Liver (tissue), 9 donors: Measurements from ENCODE around the gene RBM6. TPM values are rescaled to one million over a fixed set of nuclear protein-coding genes. Genes with fewer than 3 reads are reported as not detected.

Source experiments
- DNase-seq: peaks from one replicate; pipeline ENCODE4 v3.0.0-alpha.2; 2017; ENCODE audit warnings: low spot score
- H3K27ac ChIP-seq, 2 donors: one replicate each; pipeline ENCODE4 v1.7.0; 2013; ENCODE audit warnings: inconsistent platforms in 2 of 2, low read length in 2 of 2, control low read depth in 1 of 2, low read depth in 1 of 2, mild to moderate bottlenecking in 1 of 2
- H3K27me3 ChIP-seq, 4 donors: one replicate each; pipeline versions ENCODE4 v1.6.1 to v1.7.0; 2013; ENCODE audit warnings: low read length in 3 of 4, inconsistent platforms in 1 of 4, mild to moderate bottlenecking in 1 of 4, moderate library complexity in 1 of 4; ENCODE audit not compliant: control insufficient read depth in 4 of 4, insufficient read depth in 4 of 4
- H3K36me3 ChIP-seq, 4 donors: one replicate each; pipeline versions ENCODE4 v1.6.1 to v1.7.0; 2013; ENCODE audit warnings: low read length in 3 of 4, mild to moderate bottlenecking in 3 of 4, low read depth in 1 of 4, moderate library complexity in 1 of 4; ENCODE audit not compliant: control insufficient read depth in 4 of 4, insufficient read depth in 3 of 4
- H3K4me1 ChIP-seq, 4 donors: one replicate each; pipeline versions ENCODE4 v1.6.1 to v1.7.0; 2013; ENCODE audit warnings: low read length in 3 of 4, mild to moderate bottlenecking in 3 of 4, moderate library complexity in 1 of 4; ENCODE audit not compliant: control insufficient read depth in 4 of 4, insufficient read depth in 4 of 4
- H3K4me3 ChIP-seq, 3 donors: one replicate each; pipeline versions ENCODE4 v1.6.1 to v1.7.0; 2013; ENCODE audit warnings: low read length in 3 of 3, control low read depth in 1 of 3, low read depth in 1 of 3, mild to moderate bottlenecking in 1 of 3
- H3K9ac ChIP-seq, 2 donors: one replicate each; pipeline ENCODE4 v1.7.0; 2013; ENCODE audit warnings: low read length in 2 of 2, mild to moderate bottlenecking in 2 of 2, moderate library complexity in 2 of 2, control low read depth in 1 of 2, low read depth in 1 of 2
- H3K9me3 ChIP-seq, 4 donors: one replicate each; pipeline versions ENCODE4 v1.6.1 to v1.7.0; 2013; ENCODE audit warnings: low read length in 3 of 4; ENCODE audit not compliant: control insufficient read depth in 4 of 4
- EGR1 ChIP-seq, 2 donors: IDR thresholded peaks; 2 replicates each; pipeline ENCODE4 v1.6.1; 2016 to 2018; ENCODE audit warnings: antibody characterized with exemption in 2 of 2, low read depth in 2 of 2
- FOXA1 ChIP-seq: IDR thresholded peaks from 2 replicates; pipeline ENCODE4 v1.6.1; 2016; ENCODE audit warnings: antibody characterized with exemption
- GABPA ChIP-seq, 2 donors: IDR thresholded peaks in 1 of 2; conservative IDR thresholded peaks in 1 of 2; 2 replicates each; pipeline ENCODE4 v1.6.1; 2016; ENCODE audit warnings: antibody characterized with exemption in 2 of 2, mild to moderate bottlenecking in 1 of 2, moderate library complexity in 1 of 2
- HNF4A ChIP-seq, 2 donors: conservative IDR thresholded peaks; 2 replicates each; pipeline ENCODE4 v1.6.1; 2016; ENCODE audit warnings: antibody characterized with exemption in 2 of 2, mild to moderate bottlenecking in 2 of 2
- HNF4G ChIP-seq: IDR thresholded peaks from 2 replicates; pipeline ENCODE4 v1.6.1; 2016; ENCODE audit warnings: antibody characterized with exemption
- JUND ChIP-seq, 2 donors: IDR thresholded peaks; 2 replicates each; pipeline ENCODE4 v1.6.1; 2016; ENCODE audit warnings: antibody characterized with exemption in 2 of 2
- MAX ChIP-seq: IDR thresholded peaks from 2 replicates; pipeline ENCODE4 v1.6.1; 2016; ENCODE audit warnings: antibody characterized with exemption
- RAD21 ChIP-seq, 2 donors: IDR thresholded peaks; 2 replicates each; pipeline ENCODE4 v1.6.1; 2016; ENCODE audit warnings: antibody characterized with exemption in 2 of 2, mild to moderate bottlenecking in 2 of 2
- SP1 ChIP-seq: IDR thresholded peaks from 2 replicates; pipeline ENCODE4 v1.6.1; 2018; ENCODE audit warnings: antibody characterized with exemption, mild to moderate bottlenecking
- TAF1 ChIP-seq: conservative IDR thresholded peaks from 2 replicates; pipeline ENCODE4 v1.6.1; 2016; ENCODE audit warnings: antibody characterized with exemption, mild to moderate bottlenecking
- YY1 ChIP-seq: IDR thresholded peaks from 2 replicates; pipeline ENCODE4 v1.6.1; 2016; ENCODE audit warnings: antibody characterized with exemption, mild to moderate bottlenecking
- ZBTB33 ChIP-seq: IDR thresholded peaks from 2 replicates; pipeline ENCODE4 v1.6.1; 2016; ENCODE audit warnings: antibody characterized with exemption
- WGBS: extraction: QIAGEN DNeasy Blood & Tissue Kit; methylation state at CpG from one replicate; pipeline ENCODE4 v1.1.7; 2013; 5-methylcytosine and 5-hydroxymethylcytosine counted together
- polyA plus RNA-seq, 2 donors: library from polyadenylated mRNA; stranded (reverse) in 1 of 2; unstranded in 1 of 2; fragments of 200-250 nt in 1 of 2; fragments of >200 nt in 1 of 2; fragmentation: Nextera tagmentation in 1 of 2; extraction: Ambion mirVana in 1 of 2; gene quantifications; one replicate each; pipeline versions ENCODE4 v1.2.1 to v1.2.3, GENCODE V29; 2013 to 2015
- total RNA-seq, 2 donors: library from RNA; depleted of rRNA; stranded (reverse); fragments of >200 nt; gene quantifications; one replicate each; pipeline ENCODE4 v1.2.3, GENCODE V29; 2014
- TF ChIP-seq, protein P1 (sequence below): IDR thresholded peaks from 2 replicates; pipeline ENCODE4 v1.6.1; 2016; ENCODE audit warnings: antibody characterized with exemption
- TF ChIP-seq, protein P2 (sequence below): IDR thresholded peaks from 2 replicates; pipeline ENCODE4 v1.6.1; 2016; ENCODE audit warnings: antibody characterized with exemption, mild to moderate bottlenecking
- donor health status: healthy.
- donor health status: healthy.
- donor health status: healthy.
- donor health status: healthy.
- donor health status: healthy.

RBM6 gene
- total and polyA plus RNA-seq, 4 donors: 10.9 to 59.2 (median 37.5) TPM

DNA sequence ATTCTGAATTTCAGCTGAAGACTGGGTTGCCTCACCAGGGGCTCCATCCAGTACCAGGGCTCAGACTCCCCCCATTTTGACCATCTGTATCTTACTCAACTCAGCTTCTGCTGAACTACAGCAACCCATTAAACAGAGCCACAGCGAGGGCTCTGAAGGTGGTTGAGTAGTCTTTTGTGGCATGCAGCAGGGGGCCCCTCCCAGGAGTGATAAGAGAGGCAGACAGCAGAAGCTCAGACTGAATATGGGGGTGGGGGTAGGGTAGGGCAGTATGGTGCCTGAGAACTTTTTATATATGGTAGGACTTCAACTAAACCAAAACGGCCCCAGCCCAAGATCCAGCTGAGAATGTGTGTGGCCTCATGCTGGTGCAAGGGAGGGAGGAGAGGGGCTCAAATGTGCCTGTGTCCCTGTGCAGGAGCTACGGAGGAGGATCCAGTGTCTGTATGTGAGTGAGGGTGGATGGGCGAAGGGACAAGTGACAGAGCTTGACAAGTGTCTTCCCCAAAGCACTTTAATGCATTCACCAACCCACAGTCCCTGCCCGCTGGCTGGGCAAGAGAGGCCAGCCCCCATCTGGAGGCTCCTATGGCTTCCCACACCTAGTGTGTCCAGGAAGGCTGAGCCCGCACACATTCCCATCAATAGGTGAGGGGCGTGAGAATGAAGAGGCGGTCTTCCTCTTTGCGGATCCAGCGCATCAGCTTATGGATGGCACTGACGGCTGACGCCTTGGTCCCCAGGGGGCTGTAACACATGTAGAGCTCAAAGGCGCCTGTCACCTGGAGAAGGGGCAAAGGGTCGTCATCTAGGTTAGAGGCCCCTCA lies 31.4 kb upstream of the RBM6 start:
- no peaks in the 10 kb centered on the region for H3K27me3 ChIP-seq
- no peak overlapping the region for H3K9ac ChIP-seq
- no peak for DNase-seq
- no peaks in the 10 kb centered on the region for H3K9me3 ChIP-seq
- no peak overlapping the region for H3K27ac ChIP-seq
- 96% methylated on average over 14 of the region's 14 CpGs for WGBS
- TF ChIP-seq GABPA (IDR thresholded peaks at IDR 0.05 in 1 of 2, conservative IDR thresholded peaks at IDR 0.05 in 1 of 2) (no peak), EGR1 (IDR thresholded peaks at IDR 0.05; ENCODE audit: low read depth in 2 of 2) (no peak), HNF4G (no peak), MAX (no peak), ZBTB33 (no peak), JUND (IDR thresholded peaks at IDR 0.05) (no peak), SP1 (no peak), YY1 (no peak), RAD21 (IDR thresholded peaks at IDR 0.05) (no peak)
- TF ChIP-seq, protein P1, sequence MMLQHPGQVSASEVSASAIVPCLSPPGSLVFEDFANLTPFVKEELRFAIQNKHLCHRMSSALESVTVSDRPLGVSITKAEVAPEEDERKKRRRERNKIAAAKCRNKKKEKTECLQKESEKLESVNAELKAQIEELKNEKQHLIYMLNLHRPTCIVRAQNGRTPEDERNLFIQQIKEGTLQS: no peak
- TF ChIP-seq, protein P2, sequence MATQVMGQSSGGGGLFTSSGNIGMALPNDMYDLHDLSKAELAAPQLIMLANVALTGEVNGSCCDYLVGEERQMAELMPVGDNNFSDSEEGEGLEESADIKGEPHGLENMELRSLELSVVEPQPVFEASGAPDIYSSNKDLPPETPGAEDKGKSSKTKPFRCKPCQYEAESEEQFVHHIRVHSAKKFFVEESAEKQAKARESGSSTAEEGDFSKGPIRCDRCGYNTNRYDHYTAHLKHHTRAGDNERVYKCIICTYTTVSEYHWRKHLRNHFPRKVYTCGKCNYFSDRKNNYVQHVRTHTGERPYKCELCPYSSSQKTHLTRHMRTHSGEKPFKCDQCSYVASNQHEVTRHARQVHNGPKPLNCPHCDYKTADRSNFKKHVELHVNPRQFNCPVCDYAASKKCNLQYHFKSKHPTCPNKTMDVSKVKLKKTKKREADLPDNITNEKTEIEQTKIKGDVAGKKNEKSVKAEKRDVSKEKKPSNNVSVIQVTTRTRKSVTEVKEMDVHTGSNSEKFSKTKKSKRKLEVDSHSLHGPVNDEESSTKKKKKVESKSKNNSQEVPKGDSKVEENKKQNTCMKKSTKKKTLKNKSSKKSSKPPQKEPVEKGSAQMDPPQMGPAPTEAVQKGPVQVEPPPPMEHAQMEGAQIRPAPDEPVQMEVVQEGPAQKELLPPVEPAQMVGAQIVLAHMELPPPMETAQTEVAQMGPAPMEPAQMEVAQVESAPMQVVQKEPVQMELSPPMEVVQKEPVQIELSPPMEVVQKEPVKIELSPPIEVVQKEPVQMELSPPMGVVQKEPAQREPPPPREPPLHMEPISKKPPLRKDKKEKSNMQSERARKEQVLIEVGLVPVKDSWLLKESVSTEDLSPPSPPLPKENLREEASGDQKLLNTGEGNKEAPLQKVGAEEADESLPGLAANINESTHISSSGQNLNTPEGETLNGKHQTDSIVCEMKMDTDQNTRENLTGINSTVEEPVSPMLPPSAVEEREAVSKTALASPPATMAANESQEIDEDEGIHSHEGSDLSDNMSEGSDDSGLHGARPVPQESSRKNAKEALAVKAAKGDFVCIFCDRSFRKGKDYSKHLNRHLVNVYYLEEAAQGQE: no peak
- H3K36me3 ChIP-seq: peaks cover 2 to 41% (median 6%) of the 10 kb centered on the region in 4 donors
- H3K4me3 ChIP-seq: no peak overlapping the region
- peaks cover 4 to 12% (median 6%) of the 10 kb centered on the region in 4 donors for H3K4me1 ChIP-seq

GRCh38 chr3:49910409-49911123 lies 29.4 kb upstream of the RBM6 start:
- peaks cover 2 to 41% (median 6%) of the 10 kb centered on the region in 4 donors for H3K36me3 ChIP-seq
- H3K27ac ChIP-seq: no peak overlapping the region
- H3K4me1 ChIP-seq: peaks cover 0 to 7% (median 4%) of the 10 kb centered on the region in 4 donors
- H3K9ac ChIP-seq: no peak overlapping the region
- 92% methylated on average over 48 of the region's 48 CpGs for WGBS
- DNase-seq: no peak
- H3K27me3 ChIP-seq: no peaks in the 10 kb centered on the region
- no peaks in the 10 kb centered on the region for H3K9me3 ChIP-seq
- no peak overlapping the region for H3K4me3 ChIP-seq
- TF ChIP-seq EGR1 (IDR thresholded peaks at IDR 0.05; ENCODE audit: low read depth in 2 of 2) (no peak), TAF1 (no peak), YY1 (no peak), HNF4G (no peak), MAX (no peak), HNF4A (conservative IDR thresholded peaks at IDR 0.05) (no peak), ZBTB33 (no peak), GABPA (IDR thresholded peaks at IDR 0.05 in 1 of 2, conservative IDR thresholded peaks at IDR 0.05 in 1 of 2) (no peak), FOXA1 (no peak)
- TF ChIP-seq, protein P2: no peak
